VCaP (cell line): Measurements from ENCODE around the gene CD86.
A peak's percentile ranks its signal among the peaks of the same experiment; 100 is the strongest.

Source experiments
- H3K27ac ChIP-seq: fragments of 450-650 bp; 2 replicates; pipeline ENCODE4 v1.5.1; 2017
- TF ChIP-seq, protein P1 (sequence below): fragments of 450-650 bp; conservative IDR thresholded peaks from 2 replicates; pipeline ENCODE4 v1.5.1; 2017; ENCODE audit warnings: mild to moderate bottlenecking, moderate library complexity

CD86 gene

DNA sequence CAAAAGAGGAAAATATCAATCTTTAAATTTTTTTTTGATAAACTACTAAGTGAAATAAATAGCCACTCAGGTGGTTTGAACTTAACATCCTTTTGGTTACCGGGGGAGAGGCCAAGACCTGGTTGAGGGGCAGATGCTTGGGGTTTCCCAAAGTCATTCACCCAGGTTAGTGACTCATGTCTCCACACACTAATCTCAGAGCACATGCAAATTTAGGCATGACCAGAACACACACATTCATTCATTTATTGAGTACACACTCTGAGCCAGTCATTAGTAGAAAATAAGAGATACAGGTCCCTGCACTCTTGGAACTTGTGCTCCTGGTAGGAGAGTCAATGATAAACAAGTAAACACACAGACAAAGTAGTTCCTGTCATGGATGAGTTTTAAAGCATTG, 40.4 kb upstream of the CD86 start:
- TF ChIP-seq, protein P1, sequence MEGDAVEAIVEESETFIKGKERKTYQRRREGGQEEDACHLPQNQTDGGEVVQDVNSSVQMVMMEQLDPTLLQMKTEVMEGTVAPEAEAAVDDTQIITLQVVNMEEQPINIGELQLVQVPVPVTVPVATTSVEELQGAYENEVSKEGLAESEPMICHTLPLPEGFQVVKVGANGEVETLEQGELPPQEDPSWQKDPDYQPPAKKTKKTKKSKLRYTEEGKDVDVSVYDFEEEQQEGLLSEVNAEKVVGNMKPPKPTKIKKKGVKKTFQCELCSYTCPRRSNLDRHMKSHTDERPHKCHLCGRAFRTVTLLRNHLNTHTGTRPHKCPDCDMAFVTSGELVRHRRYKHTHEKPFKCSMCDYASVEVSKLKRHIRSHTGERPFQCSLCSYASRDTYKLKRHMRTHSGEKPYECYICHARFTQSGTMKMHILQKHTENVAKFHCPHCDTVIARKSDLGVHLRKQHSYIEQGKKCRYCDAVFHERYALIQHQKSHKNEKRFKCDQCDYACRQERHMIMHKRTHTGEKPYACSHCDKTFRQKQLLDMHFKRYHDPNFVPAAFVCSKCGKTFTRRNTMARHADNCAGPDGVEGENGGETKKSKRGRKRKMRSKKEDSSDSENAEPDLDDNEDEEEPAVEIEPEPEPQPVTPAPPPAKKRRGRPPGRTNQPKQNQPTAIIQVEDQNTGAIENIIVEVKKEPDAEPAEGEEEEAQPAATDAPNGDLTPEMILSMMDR = no peak
- no peak overlapping the region for H3K27ac ChIP-seq

DNA sequence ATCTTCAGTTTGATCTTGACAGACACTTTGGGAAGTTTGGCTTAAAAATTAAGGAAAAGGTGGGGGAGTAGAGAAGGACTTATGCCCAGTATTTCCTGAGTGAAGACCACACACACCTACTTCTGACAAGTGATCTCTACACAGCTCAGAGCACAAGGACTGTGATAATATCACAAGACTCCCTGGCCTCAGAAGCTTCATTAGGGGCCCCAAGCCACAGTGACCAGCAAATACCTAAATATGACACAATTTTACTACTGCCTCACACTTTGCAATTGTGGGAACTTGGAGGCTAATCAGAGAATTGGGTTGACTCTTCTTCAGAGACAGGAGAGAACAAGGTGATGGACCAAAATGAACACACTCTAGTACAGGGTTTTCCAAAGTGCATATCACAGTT, 35.7 kb upstream of the CD86 start:
- TF ChIP-seq, protein P1 = no peak
- no peak overlapping the region for H3K27ac ChIP-seq

DNA sequence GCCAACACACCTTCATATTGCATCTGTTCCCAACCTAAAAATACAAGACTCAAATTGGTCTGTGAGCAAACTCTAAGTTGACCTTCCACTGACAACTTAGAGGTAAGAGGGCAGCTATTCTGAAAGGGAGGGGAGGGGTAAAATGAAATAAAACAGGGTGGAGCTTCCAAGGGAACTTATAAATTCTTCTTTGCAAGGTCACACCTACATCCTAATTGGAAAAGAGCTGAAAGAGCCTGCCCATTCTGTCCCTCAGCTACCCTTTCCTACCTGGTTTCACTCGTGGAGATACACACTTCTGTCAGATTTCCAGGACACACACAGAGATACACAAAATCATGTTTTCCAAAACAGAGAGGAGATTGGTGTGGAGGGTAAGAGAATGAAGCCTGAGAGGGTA, 34.1 kb upstream of the CD86 start:
- H3K27ac ChIP-seq = peak overlapping the region; percentile 86
- TF ChIP-seq, protein P1 = no peak

DNA sequence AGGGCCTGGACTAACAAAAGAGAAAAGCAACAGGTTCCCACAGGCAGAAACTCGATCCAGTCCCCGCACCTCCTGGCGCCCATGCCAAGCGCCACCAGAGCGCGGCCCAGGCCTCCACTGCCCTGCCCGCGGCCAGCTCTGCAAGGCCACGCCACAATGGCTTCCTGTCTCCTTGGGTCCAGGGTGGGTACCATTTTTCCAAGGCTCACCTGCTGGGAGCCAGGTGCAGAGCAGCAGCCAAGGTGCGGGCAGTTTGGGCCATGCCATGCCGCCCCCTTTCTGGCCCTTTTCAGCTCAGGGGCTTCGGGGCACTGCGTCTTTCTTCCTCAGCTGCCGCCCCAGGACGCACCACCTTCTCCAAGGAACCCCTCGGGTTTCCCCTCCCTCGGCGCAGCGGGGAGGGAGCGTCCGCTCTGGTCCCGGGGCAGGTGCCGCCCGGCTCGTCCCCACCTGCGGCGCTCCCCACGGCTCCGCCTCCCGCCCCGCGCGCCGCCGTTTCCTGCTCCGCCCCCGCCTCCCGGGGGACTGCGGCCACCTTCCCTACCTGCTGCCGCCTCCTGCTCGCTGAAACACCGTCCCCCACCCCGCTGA, 33.3 kb upstream of the CD86 start, which contains the start of gene ILDR1:
TSS of gene ILDR1 (minus strand) at position 437 of the 591 bp plus-strand sequence. CDS start at position 267, 170 bp downstream.
- H3K27ac ChIP-seq = peak within 1 kb of the TSS; percentile 86
- TF ChIP-seq, protein P1 = no peak; the same call in 1 of the 2 replicates

DNA sequence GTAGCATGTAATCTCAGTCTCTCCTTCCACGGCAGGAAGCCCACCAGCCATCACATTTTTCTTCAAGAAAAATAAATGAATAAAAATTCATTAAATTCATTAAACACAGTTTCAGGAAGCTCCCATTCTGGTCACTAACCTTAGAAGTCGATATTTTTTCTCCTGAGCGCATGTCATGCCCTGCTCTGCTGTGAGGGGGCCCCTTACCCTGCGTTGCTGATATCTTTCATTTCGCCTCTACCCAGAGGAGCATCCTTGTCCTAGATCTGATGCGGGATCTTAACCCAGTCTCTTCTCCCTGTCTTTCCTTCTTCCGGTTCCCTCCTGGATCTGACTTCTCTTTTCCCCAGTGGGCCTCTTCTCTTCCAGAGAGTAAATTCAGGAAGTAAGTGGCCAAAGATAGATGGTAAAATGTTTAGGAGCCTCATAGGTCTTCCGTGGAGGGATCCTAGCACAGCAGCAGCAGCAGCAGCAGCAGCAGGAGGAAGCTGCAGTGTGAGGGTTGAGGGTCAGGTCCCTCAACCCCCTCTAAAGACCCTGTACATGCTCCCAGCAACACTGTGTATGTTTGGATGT, 31.7 kb upstream of the CD86 start:
- TF ChIP-seq, protein P1 = no peak

DNA sequence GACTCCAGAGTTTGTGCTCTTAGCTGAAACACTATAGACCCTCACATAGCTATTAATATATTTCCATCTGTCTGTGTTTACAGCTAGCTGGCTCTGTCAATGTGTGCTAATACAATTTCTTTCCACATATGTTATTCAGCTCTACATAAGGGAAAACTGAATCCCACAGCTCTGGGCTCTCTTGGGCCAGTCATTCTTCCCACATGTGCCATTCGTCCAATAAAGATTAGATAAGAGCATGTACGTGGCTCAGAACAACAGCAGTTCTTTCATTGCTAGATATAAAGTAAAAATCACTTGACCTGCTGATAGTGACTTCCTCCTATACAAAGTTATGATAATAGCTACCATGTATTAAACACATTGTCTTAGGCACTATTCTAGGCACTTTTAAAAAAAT, 30.4 kb upstream of the CD86 start:
- no peak overlapping the region for H3K27ac ChIP-seq
- TF ChIP-seq, protein P1 = no peak

More for the DNA sequence above, 31.7 kb upstream of the CD86 start:
- H3K27ac ChIP-seq = no peak overlapping the region

DNA sequence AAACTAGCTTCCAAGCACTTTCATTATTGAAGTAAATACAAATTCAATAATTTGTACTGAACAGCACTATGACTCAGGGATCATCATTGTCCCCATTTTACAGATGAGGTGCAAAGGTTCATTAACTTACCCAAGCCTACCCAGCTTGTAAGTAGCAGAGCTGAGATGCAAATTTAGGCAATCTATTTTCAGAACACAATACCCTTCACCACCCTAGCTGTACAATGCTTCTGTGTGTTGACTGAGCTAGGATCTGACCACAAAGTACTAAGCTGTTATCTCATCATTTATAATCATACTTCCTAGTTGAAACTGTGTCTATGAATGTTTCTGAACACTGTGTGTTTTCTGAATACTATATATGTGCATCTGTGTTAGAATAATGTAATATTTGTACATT, 29.9 kb upstream of the CD86 start:
- TF ChIP-seq, protein P1 = no peak
- no peak overlapping the region for H3K27ac ChIP-seq
